Right ventricle myocardium inferior (tissue), 1 donor: ENCODE data around the gene CREB3L2. TPM values are rescaled to one million over a fixed set of nuclear protein-coding genes. Genes with fewer than 3 reads are reported as not detected.

Experiments
- total RNA-seq: library from RNA; stranded (reverse); fragmentation: NEBNext Ultra II Directional; extraction: Animal tissue kit (Norgen Biotek cat#: 25700); gene quantifications from one replicate; pipeline ENCODE4 v1.2.1, GENCODE V29; 2021
- donor health status: DM: no; HTN: yes; CAD: no; lungs with severe emphysema.

The CREB3L2 gene
- total RNA-seq, 1 donor from 2014 or later: 19.3 TPM

Other genes starting within 250 kb of the CREB3L2 start
- gene DGKI, start 155.1 kb downstream of the CREB3L2 start, total RNA-seq: 1.4 TPM
- not detected for gene AKR1D1, start 74.4 kb upstream of the CREB3L2 start, total RNA-seq